Measurements from ENCODE around the gene C1orf35.

The C1orf35 gene

DNA sequence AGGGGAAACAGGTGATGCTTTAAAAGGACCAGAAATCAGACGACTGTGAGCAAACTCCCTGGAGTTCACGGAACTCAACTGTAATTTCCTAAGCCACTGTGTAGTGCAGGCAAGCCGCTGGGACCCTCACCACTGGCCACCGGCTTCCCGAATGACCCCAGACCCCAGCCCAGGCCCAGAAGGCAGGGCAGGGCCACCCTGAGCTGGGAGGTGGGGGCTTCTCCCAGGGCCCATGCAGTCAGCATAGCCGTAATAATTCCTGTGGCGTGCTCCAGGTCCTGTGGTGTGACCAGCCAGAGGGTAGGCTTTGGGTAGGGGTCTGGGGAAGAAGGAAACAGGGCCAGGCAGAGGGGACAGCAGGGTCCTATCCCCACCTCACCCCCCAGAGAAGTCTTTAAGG is 24.1 kb downstream of the C1orf35 start:
- Histone ChIP-seq H3K4me1 (ENCODE audit: control insufficient read depth, insufficient read depth, low read length) (peaks cover 32% of the 10 kb centered on the region), H3K27me3 (ENCODE audit: control insufficient read depth, insufficient read depth, low read length, poor library complexity, severe bottlenecking) (no peaks in the 10 kb centered on the region), H3K4me3 (ENCODE audit: insufficient read depth, low read depth, low read length) (no peak overlapping the region), H3K36me3 (ENCODE audit: control insufficient read depth, insufficient read depth, low read length) (no peaks in the 10 kb centered on the region), H3K27ac (ENCODE audit: insufficient read depth, low read depth, low read length, poor library complexity, severe bottlenecking) (no peak overlapping the region), H3K9me3 (ENCODE audit: control insufficient read depth, low read length) (no peaks in the 10 kb centered on the region)
- WGBS, 2 experiments, result 86 to 88% methylated on average over 7 of the region's 7 CpGs

DNA sequence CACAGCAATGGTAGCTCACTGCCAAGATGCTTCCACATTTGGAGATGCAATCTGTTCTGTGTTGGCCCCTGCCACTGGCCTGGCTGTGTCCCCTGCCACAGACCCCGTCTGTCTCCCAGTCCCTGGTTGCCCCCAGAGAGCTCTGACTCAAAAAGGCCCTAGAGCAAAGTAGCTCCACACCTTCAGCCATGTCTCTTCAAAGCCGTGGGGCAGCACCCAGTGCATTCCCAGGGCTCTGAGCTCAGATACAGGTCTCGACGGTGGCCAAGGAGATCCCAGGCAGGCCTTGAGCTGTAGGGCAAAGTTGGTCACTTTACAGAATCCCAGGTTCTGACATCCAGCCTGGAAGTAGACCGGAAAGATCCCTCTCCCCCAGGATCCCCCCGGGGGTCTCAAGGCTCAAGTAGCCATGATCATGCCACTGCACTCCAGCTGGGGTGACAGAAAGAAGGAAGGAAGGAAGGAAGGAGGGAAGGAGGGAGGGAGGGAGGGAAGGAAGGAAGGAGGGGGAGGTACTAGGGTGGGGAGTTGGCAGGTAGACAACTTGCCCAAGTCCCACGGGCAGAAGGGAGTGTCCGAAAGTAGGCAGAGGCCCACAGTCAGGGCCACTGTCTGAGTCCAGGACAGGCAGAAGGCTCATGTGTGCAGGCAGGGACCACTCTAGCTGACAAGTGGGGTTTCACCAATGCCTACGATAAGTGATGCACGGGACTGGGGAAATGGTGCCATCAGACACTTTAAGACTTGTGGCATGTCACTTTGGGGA is 25.4 kb downstream of the C1orf35 start:
- Histone ChIP-seq H3K27me3 (ENCODE audit: control insufficient read depth, insufficient read depth, low read length, poor library complexity, severe bottlenecking) (peaks cover 4% of the 10 kb centered on the region), H3K27ac (ENCODE audit: insufficient read depth, low read depth, low read length, poor library complexity, severe bottlenecking) (no peak overlapping the region), H3K4me3 (ENCODE audit: insufficient read depth, low read depth, low read length) (no peak overlapping the region), H3K9me3 (ENCODE audit: control insufficient read depth, low read length) (no peaks in the 10 kb centered on the region), H3K4me1 (ENCODE audit: control insufficient read depth, insufficient read depth, low read length) (peaks cover 42% of the 10 kb centered on the region), H3K36me3 (ENCODE audit: control insufficient read depth, insufficient read depth, low read length) (no peaks in the 10 kb centered on the region)
- WGBS, 2 experiments, result 85 to 88% methylated on average over 10 of the region's 10 CpGs

DNA sequence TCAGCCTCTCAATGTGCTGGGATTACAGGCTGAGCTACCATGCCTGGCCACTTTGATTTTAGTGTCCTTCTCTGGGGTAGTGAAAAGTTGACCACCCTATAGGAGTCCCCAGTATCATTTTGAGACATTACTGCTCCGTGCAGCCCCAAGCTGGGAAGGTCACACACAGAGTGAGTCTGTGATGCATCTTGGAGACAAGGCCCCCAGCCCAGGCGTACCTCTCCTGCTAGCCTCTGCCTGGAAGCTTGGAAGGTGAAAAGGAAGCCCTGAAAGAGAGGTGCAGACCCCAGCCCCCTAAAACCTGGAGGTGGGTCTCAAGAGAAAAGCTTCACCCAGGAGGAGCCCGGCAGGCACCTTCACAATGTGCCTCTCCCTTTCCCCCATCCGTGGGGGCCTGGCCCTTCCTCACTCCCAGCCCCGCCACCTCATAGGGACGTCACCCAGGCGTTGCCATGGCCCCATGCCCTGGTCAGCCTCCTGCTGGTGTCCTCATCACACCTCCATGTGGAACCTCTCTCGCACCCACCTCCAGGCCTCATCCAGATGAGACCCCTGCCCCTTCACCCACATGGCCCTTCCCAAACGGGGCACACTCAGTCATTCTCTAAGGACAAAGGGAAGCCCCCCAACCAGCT is 26.2 kb downstream of the C1orf35 start:
- Histone ChIP-seq H3K27me3 (ENCODE audit: control insufficient read depth, insufficient read depth, low read length, poor library complexity, severe bottlenecking) (peaks cover 12% of the 10 kb centered on the region), H3K9me3 (ENCODE audit: control insufficient read depth, low read length) (no peaks in the 10 kb centered on the region), H3K4me3 (ENCODE audit: insufficient read depth, low read depth, low read length) (no peak overlapping the region), H3K36me3 (ENCODE audit: control insufficient read depth, insufficient read depth, low read length) (no peaks in the 10 kb centered on the region), H3K4me1 (ENCODE audit: control insufficient read depth, insufficient read depth, low read length) (peaks cover 42% of the 10 kb centered on the region), H3K27ac (ENCODE audit: insufficient read depth, low read depth, low read length, poor library complexity, severe bottlenecking) (no peak overlapping the region)
- 84 to 86% methylated on average over 9 of the region's 9 CpGs for WGBS, 2 experiments

DNA sequence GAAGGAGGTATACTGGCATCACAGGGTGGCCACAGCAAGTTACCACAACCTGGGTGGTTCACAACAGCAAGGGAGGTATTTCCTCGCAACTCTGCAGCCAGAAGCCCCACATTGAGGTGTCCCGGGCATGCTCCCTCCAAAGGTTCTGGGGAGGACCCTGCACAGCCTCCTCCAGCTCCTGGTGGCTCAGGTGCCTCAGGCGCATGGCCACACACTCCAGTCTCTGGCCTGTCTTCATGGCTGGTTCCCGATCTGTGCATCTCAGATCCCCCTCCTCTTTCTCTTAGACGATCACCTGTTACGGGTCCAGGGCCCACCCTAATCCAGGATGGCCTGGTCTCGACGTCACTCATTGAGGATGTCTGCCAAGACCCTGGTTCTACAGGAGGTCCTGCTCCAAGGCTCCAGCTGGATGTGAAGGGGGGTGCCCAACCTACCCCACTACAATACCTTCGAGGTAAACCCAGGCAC is 27.3 kb downstream of the C1orf35 start:
- Histone ChIP-seq H3K4me1 (ENCODE audit: control insufficient read depth, insufficient read depth, low read length) (peaks cover 34% of the 10 kb centered on the region), H3K27ac (ENCODE audit: insufficient read depth, low read depth, low read length, poor library complexity, severe bottlenecking) (no peak overlapping the region), H3K36me3 (ENCODE audit: control insufficient read depth, insufficient read depth, low read length) (no peaks in the 10 kb centered on the region), H3K4me3 (ENCODE audit: insufficient read depth, low read depth, low read length) (no peak overlapping the region), H3K9me3 (ENCODE audit: control insufficient read depth, low read length) (no peaks in the 10 kb centered on the region), H3K27me3 (ENCODE audit: control insufficient read depth, insufficient read depth, low read length, poor library complexity, severe bottlenecking) (peaks cover 23% of the 10 kb centered on the region)
- WGBS, 2 experiments, result 89 to 90% methylated on average over 9 of the region's 9 CpGs

DNA sequence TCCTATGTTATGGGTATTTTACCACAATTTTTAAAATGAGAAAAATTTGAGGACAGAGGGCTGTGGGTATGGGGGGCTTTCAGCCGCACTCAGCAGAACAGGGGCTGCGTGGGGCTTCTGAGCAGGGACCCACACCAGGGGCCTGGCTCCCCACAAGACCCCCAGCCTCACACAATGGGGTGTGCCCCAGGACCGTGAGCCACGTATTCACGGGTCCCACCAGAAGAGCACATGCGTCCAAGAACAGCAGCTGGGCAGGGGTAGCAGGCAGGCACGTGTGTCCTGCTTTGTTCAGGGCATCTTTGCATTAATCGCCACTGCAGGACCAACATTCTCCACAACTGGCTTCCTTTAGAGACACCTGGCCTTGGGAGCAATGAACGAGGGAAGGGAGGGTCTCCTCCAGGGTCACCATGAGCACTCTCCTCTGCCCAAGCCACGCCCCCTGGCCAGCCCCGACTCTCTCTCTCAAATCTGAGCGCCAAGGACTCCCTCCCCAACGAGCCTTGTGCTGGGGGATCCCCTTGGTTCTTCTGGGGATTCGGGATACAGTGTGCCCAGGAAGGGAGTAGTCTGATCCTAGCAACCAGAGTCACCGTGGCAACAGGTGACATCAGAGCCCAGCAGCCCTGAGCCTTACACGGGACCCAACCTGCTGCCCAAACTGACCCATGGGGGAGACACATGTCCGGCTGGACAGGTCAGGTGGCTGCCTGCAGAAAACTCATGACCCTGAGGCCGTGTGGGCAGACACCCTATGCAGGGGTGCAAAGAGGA is 28.0 kb downstream of the C1orf35 start:
- Histone ChIP-seq H3K27ac (ENCODE audit: insufficient read depth, low read depth, low read length, poor library complexity, severe bottlenecking) (no peak overlapping the region), H3K9me3 (ENCODE audit: control insufficient read depth, low read length) (no peaks in the 10 kb centered on the region), H3K36me3 (ENCODE audit: control insufficient read depth, insufficient read depth, low read length) (no peaks in the 10 kb centered on the region), H3K4me1 (ENCODE audit: control insufficient read depth, insufficient read depth, low read length) (peaks cover 34% of the 10 kb centered on the region), H3K4me3 (ENCODE audit: insufficient read depth, low read depth, low read length) (no peak overlapping the region), H3K27me3 (ENCODE audit: control insufficient read depth, insufficient read depth, low read length, poor library complexity, severe bottlenecking) (peaks cover 30% of the 10 kb centered on the region)
- 70 to 71% methylated on average over 18 of the region's 18 CpGs for WGBS, 2 experiments

DNA sequence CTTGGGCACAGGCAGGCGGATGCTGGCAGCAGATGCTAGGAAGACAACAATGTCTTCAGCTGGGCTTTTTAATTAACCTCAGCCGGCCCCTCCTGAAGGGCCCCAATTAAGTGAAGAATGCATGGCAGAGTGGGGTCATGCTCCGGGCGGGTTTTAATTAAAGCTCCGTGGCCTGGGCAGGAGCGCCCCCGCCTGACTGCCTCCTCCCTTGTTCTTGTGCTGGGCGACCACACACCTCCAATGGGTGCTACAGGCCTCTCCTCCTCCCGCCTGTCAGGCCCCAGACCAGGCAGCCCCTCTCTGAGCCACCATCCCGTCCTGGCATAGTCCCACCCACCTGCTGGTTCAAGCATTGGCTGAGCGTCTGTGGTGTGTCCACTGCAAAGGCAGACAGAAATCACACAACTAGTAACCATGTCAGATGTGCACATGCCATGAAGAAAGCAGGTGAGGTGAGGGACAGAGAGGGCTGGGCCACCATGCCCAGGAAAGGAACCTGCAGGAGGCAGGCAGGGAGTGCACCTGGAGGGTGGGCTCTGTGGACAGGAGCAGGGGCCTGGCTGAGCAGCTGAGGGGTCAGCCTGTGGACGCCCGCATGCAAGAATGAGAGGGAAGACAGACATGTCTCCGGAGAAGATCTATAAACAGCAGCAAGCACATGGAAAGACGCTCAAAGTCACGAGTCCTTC is 29.1 kb downstream of the C1orf35 start:
- 37 to 38% methylated on average over 16 of the region's 16 CpGs for WGBS, 2 experiments
- Histone ChIP-seq H3K4me1 (ENCODE audit: control insufficient read depth, insufficient read depth, low read length) (peaks cover 31% of the 10 kb centered on the region), H3K36me3 (ENCODE audit: control insufficient read depth, insufficient read depth, low read length) (no peaks in the 10 kb centered on the region), H3K27ac (ENCODE audit: insufficient read depth, low read depth, low read length, poor library complexity, severe bottlenecking) (no peak overlapping the region), H3K9me3 (ENCODE audit: control insufficient read depth, low read length) (no peaks in the 10 kb centered on the region), H3K4me3 (ENCODE audit: insufficient read depth, low read depth, low read length) (no peak overlapping the region), H3K27me3 (ENCODE audit: control insufficient read depth, insufficient read depth, low read length, poor library complexity, severe bottlenecking) (peaks cover 41% of the 10 kb centered on the region)

DNA sequence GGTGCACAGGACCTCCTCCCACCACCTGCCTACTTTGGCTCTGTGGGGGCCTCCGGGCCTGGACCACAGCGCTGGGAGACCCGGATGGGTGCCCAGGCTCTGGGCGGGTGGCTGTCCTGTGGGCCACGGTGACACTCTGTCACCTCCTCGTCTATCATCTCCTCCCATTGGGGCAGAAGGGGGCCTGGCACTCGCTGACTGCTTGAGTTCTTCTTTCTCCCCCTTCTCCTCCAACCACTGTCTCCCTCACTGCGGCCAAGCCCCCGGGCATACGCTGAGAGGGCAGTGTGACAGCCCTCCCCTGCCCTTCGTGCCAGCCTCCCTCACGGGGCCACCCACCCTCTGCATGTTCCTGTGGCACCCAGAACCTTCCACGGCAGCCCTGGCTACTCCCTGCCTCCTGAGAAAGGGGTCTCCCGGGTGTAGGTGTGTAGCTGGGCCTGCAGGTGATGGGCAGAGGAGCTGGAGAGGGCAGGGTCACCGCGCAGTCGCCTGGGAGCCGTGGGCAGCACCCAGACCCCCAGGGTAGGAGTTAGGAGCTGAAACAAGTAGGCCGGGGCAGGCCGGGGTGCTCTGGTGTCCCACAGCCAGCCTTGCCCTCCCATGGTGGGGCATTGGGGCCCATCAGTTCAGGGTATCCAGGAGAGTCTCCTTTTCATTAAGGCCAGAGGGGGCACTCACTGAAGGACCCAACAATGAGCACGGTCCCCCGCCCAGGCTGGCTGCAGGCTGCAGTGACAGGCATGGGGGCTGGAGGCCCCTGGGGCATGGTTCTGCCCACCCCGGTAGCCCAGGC is 29.9 kb downstream of the C1orf35 start:
- 85% methylated on average over 23 of the region's 23 CpGs for WGBS, 2 experiments
- H3K27me3 ChIP-seq (ENCODE audit: control insufficient read depth, insufficient read depth, low read length, poor library complexity, severe bottlenecking), result peaks cover 49% of the 10 kb centered on the region
- H3K4me1 ChIP-seq (ENCODE audit: control insufficient read depth, insufficient read depth, low read length), result peaks cover 27% of the 10 kb centered on the region
- H3K36me3 ChIP-seq (ENCODE audit: control insufficient read depth, insufficient read depth, low read length), result no peaks in the 10 kb centered on the region
- H3K4me3 ChIP-seq (ENCODE audit: insufficient read depth, low read depth, low read length), result no peak overlapping the region
- no peaks in the 10 kb centered on the region for H3K9me3 ChIP-seq (ENCODE audit: control insufficient read depth, low read length)
- H3K27ac ChIP-seq (ENCODE audit: insufficient read depth, low read depth, low read length, poor library complexity, severe bottlenecking), result no peak overlapping the region

DNA sequence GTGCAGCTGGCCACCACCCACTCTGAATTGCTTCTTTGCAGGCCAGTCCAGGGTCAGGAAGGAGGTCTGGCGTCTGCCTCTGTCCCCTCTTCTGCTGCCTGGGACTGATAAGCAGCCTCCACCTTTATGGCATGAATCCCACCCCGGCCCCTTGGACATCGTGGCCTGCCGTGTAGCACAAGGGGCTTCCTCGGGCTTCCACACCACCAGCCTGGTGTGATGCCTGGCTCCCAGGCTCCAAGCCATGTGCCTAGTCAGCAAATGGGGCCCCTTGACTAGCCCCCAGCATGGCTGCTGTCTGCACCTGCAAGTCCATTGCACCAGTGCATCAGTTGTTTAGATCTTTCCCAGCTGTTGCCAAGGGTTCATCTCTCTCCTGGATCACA is 30.5 kb downstream of the C1orf35 start:
- peaks cover 27% of the 10 kb centered on the region for H3K4me1 ChIP-seq (ENCODE audit: control insufficient read depth, insufficient read depth, low read length)
- no peaks in the 10 kb centered on the region for H3K36me3 ChIP-seq (ENCODE audit: control insufficient read depth, insufficient read depth, low read length)
- H3K27me3 ChIP-seq (ENCODE audit: control insufficient read depth, insufficient read depth, low read length, poor library complexity, severe bottlenecking), result peaks cover 55% of the 10 kb centered on the region
- H3K4me3 ChIP-seq (ENCODE audit: insufficient read depth, low read depth, low read length), result no peak overlapping the region
- H3K9me3 ChIP-seq (ENCODE audit: control insufficient read depth, low read length), result no peaks in the 10 kb centered on the region
- H3K27ac ChIP-seq (ENCODE audit: insufficient read depth, low read depth, low read length, poor library complexity, severe bottlenecking), result no peak overlapping the region
- 87 to 91% methylated on average over 5 of the region's 5 CpGs for WGBS, 2 experiments

DNA sequence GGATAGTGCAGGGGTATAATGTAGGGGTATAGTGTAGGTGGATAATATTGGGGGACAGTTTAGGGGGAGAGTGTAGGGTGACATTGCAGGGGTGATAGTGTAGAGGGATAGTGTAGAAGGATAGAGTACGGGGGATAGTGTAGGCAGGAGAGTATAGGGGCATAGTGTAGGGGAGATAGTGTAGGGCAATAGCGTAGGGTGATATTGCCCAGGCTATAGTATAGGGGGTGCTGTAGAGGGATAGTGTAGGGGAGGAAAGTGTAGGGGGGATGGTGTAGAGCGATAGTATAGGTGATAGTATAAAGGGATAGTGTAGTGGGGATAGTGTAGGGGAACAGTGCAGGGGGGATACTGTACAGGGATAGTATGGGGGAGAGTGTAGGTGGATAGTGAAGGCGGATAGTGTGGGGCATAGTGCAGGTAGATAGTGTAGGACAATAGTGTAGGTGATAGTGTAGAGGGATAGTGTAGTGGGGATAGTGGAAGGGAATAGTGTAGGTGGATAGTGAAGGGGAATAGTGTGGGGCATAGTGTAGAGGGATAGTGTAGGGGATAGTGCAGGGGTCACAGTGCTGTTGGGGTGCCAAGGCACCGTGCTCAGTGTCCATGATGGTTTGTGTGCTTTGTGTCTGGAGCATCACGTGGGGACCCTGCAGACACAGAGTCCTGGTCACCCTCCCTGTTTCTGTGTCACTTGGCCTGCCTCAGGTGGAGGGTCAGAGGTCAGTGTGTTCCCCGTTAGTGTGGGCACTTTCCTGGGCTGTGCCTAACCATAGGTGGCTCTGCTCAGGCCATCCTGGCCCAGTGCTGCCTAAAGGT is 31.1 kb downstream of the C1orf35 start:
- Histone ChIP-seq H3K4me1 (ENCODE audit: control insufficient read depth, insufficient read depth, low read length) (peaks cover 27% of the 10 kb centered on the region), H3K27me3 (ENCODE audit: control insufficient read depth, insufficient read depth, low read length, poor library complexity, severe bottlenecking) (peaks cover 61% of the 10 kb centered on the region), H3K27ac (ENCODE audit: insufficient read depth, low read depth, low read length, poor library complexity, severe bottlenecking) (no peak overlapping the region), H3K9me3 (ENCODE audit: control insufficient read depth, low read length) (no peaks in the 10 kb centered on the region), H3K4me3 (ENCODE audit: insufficient read depth, low read depth, low read length) (no peak overlapping the region), H3K36me3 (ENCODE audit: control insufficient read depth, insufficient read depth, low read length) (no peaks in the 10 kb centered on the region)
- WGBS, 2 experiments, result 74 to 78% methylated on average over 7 of the region's 7 CpGs

Measured in ectodermal cell (in vitro differentiated cells).